ENCODE results near the gene RASGRP1. TPM values are rescaled to one million over a fixed set of nuclear protein-coding genes. Genes with fewer than 3 reads are reported as not detected.

The RASGRP1 gene
- total RNA-seq, 5 donors from 2014 or later (not counting 1 experiment from before 2014, with no cell fraction given), result 118 to 148 (median 131) TPM

DNA sequence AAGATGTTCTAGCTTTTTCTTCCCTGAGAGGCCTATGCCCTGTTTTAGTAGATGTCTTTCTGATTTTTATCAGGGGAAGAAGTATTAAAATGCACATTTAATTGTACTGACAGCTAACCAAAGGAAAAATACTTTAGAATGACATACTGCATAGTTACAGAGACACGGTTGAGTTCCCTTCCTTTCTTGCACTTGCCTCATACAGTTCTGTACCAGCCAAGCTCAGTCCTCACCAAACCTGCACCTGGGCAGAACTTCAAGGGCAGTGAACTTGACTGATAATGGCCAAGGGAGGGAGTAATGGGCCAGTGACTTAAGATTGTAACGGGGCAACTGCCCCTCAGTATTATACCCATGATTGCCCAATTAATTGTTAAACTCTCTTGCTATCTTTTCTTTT lies 34.1 kb upstream of the RASGRP1 start:
- Mint-ChIP-seq H3K9me3 (no peaks in the 10 kb centered on the region), H3K27ac (no peak overlapping the region), H3K27me3 (no peaks in the 10 kb centered on the region), H3K36me3 (no peaks in the 10 kb centered on the region), H3K4me1 (peaks cover 1 to 19% (median 2%) of the 10 kb centered on the region in 3 donors), H3K4me3 (no peak overlapping the region)
- H3K4me1 ChIP-seq (ENCODE audit: control insufficient read depth in 1 of 2, extremely low read depth in 1 of 2, insufficient read depth in 2 of 2, low read length in 2 of 2), result no peaks in the 10 kb centered on the region
- H3K9me3 ChIP-seq, result no peaks in the 10 kb centered on the region
- H3K36me3 ChIP-seq (ENCODE audit: control insufficient read depth in 2 of 2, extremely low read depth in 1 of 2, insufficient read depth in 1 of 2, low read length in 1 of 2), result no peaks in the 10 kb centered on the region
- ChIA-PET CTCF (interaction anchor here in 1 of 2 donors (0.7 to 1.0 kb wide), 2 partner anchors 13 to 129 kb away, joined by 3 to 4 read pairs; no protein-coding TSS in a partner anchor), POLR2A (no interaction called here)
- WGBS (ENCODE audit: insufficient coverage), result 83% methylated on average over 1 of the region's 2 CpGs
- H3K27ac ChIP-seq (ENCODE audit: low read length), result no peak overlapping the region
- no peak overlapping the region for H3K4me3 ChIP-seq (ENCODE audit: control insufficient read depth in 1 of 2, extremely low read depth in 1 of 2, low read length in 1 of 2)
- ATAC-seq (replicated peaks in 1 of 4) (no peak), DNase-seq (no peak)
- no peaks in the 10 kb centered on the region for H3K27me3 ChIP-seq (replicated peaks in 1 of 2; ENCODE audit: control insufficient read depth in 2 of 2, extremely low read depth in 1 of 2, insufficient read depth in 2 of 2, low read length in 1 of 2)

DNA sequence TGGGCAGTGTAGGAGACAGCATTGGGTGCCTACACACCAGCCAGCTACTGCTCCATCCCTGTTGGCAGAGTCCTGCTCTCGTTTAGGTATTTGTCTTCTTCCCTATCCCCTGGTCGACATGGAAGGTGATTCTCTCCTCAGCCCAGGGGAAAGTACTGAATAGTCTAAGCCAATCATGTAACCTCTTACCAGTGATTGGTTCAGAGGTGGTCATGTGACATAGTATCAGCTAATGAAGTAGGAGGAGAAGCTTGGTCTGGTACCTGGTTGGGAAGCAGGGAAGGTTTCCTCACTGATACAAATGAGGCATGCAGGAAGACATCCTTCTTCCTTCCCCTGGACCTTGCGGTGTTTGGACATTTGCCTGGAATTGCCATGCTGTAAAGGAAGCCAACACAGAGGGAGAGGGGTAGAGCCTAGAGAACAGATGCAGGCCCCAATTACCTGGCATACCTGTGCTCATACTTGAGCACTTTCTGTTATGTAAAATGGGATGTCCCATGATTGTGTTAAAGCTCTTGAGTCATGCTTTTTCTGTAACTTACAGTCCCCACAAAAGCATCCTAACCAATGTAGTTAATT lies 32.7 kb upstream of the RASGRP1 start:
- ChIA-PET POLR2A (no interaction called here), CTCF (interaction anchor here (0.7 to 1.3 kb wide), 3 partner anchors 14 to 24 kb away, joined by 3 read pairs; no protein-coding TSS in a partner anchor)
- Mint-ChIP-seq H3K4me1 (peaks cover 3 to 19% (median 3%) of the 10 kb centered on the region in 3 donors), H3K36me3 (no peaks in the 10 kb centered on the region), H3K9me3 (no peaks in the 10 kb centered on the region), H3K27ac (no peak overlapping the region), H3K27me3 (no peaks in the 10 kb centered on the region), H3K4me3 (no peak overlapping the region)
- Histone ChIP-seq H3K9me3 (no peaks in the 10 kb centered on the region), H3K27me3 (replicated peaks in 1 of 2; ENCODE audit: control insufficient read depth in 2 of 2, extremely low read depth in 1 of 2, insufficient read depth in 2 of 2, low read length in 1 of 2) (no peaks in the 10 kb centered on the region), H3K36me3 (ENCODE audit: control insufficient read depth in 2 of 2, extremely low read depth in 1 of 2, insufficient read depth in 1 of 2, low read length in 1 of 2) (no peaks in the 10 kb centered on the region), H3K4me1 (ENCODE audit: control insufficient read depth in 1 of 2, extremely low read depth in 1 of 2, insufficient read depth in 2 of 2, low read length in 2 of 2) (peaks cover 0 to 2% of the 10 kb centered on the region in 2 experiments), H3K27ac (ENCODE audit: low read length) (no peak overlapping the region), H3K4me3 (ENCODE audit: control insufficient read depth in 1 of 2, extremely low read depth in 1 of 2, low read length in 1 of 2) (no peak overlapping the region)
- ATAC-seq (replicated peaks in 1 of 4), result no peak
- DNase-seq, result no peak
- WGBS (ENCODE audit: insufficient coverage), result no CpG with 5 or more reads among the region's 3 CpGs

DNA sequence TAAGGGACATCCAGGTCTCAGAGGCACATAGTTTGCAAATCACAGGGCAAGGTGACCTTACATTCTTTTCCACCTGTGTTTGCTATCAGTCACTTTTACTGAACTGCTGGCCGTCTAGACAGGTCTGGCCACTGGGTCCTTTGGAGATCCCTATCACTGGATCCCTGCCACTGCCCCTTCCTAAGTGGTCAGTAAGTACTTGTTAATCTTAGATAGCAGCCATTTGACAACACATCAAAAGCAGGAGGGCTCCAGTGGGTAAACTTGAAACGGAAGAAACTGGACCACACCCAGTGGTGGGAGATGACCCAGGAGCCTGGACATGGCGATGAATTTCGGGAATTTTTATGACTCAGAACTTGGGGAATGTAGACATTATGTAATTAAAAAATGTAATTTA lies 28.9 kb upstream of the RASGRP1 start:
- H3K4me1 Mint-ChIP-seq, result peaks cover 12 to 23% (median 16%) of the 10 kb centered on the region in 3 donors
- no peak overlapping the region for H3K4me3 Mint-ChIP-seq
- Histone ChIP-seq H3K27me3 (replicated peaks in 1 of 2; ENCODE audit: control insufficient read depth in 2 of 2, extremely low read depth in 1 of 2, insufficient read depth in 2 of 2, low read length in 1 of 2) (no peaks in the 10 kb centered on the region), H3K4me3 (ENCODE audit: control insufficient read depth in 1 of 2, extremely low read depth in 1 of 2, low read length in 1 of 2) (no peak overlapping the region), H3K4me1 (ENCODE audit: control insufficient read depth in 1 of 2, extremely low read depth in 1 of 2, insufficient read depth in 2 of 2, low read length in 2 of 2) (peaks cover 0 to 2% of the 10 kb centered on the region in 2 experiments), H3K9me3 (no peaks in the 10 kb centered on the region), H3K27ac (ENCODE audit: low read length) (no peak overlapping the region), H3K36me3 (ENCODE audit: control insufficient read depth in 2 of 2, extremely low read depth in 1 of 2, insufficient read depth in 1 of 2, low read length in 1 of 2) (no peaks in the 10 kb centered on the region)
- H3K36me3 Mint-ChIP-seq, result no peaks in the 10 kb centered on the region
- ATAC-seq (replicated peaks in 1 of 4) (no peak), DNase-seq (no peak)
- no peak overlapping the region for H3K27ac Mint-ChIP-seq
- WGBS (ENCODE audit: insufficient coverage), result 88% methylated on average over 1 of the region's 4 CpGs
- ChIA-PET POLR2A (no interaction called here), CTCF (no interaction called here)
- H3K27me3 Mint-ChIP-seq, result no peaks in the 10 kb centered on the region
- H3K9me3 Mint-ChIP-seq, result no peaks in the 10 kb centered on the region

DNA sequence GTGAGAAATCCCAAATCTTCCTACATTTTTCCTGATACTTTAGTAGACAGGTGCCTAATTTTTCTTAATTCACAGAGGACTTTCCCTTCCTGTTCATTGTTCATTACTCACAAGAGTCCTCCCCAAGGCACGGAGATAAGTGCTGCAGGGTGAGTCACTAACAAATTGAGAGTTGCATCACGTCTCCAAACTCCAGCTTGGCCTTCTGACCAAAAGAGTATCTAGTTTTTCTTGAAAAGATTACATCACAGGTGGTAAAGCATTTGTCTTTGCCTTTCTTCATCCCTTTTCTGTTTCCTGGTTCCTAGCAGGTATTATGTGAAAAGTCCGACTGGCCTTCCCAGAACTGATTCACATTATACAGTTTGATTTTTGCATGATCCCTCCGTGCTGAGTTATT lies 24.9 kb upstream of the RASGRP1 start:
- Mint-ChIP-seq H3K9me3 (peaks cover 0 to 6% (median 3%) of the 10 kb centered on the region in 3 donors), H3K4me3 (no peak overlapping the region), H3K36me3 (peaks cover 5% of the 10 kb centered on the region), H3K27me3 (no peaks in the 10 kb centered on the region), H3K27ac (no peak overlapping the region), H3K4me1 (peaks cover 27 to 38% (median 30%) of the 10 kb centered on the region in 3 donors)
- 94% methylated on average over 2 of the region's 4 CpGs for WGBS (ENCODE audit: insufficient coverage)
- no peak for ATAC-seq (replicated peaks in 1 of 4)
- H3K4me1 ChIP-seq (ENCODE audit: control insufficient read depth in 1 of 2, extremely low read depth in 1 of 2, insufficient read depth in 2 of 2, low read length in 2 of 2), result peaks cover 2 to 7% of the 10 kb centered on the region in 2 experiments
- ChIA-PET POLR2A (interaction anchor here in 1 of 2 donors (0.6 kb wide), 1 partner anchor 81 kb away, joined by 5 read pairs; no protein-coding TSS in a partner anchor), CTCF (no interaction called here)
- H3K27ac ChIP-seq (ENCODE audit: low read length), result no peak overlapping the region
- DNase-seq, result no peak
- no peak overlapping the region for H3K4me3 ChIP-seq (ENCODE audit: control insufficient read depth in 1 of 2, extremely low read depth in 1 of 2, low read length in 1 of 2)
- H3K27me3 ChIP-seq (replicated peaks in 1 of 2; ENCODE audit: control insufficient read depth in 2 of 2, extremely low read depth in 1 of 2, insufficient read depth in 2 of 2, low read length in 1 of 2), result no peaks in the 10 kb centered on the region
- no peaks in the 10 kb centered on the region for H3K9me3 ChIP-seq
- H3K36me3 ChIP-seq (ENCODE audit: control insufficient read depth in 2 of 2, extremely low read depth in 1 of 2, insufficient read depth in 1 of 2, low read length in 1 of 2), result no peaks in the 10 kb centered on the region

DNA sequence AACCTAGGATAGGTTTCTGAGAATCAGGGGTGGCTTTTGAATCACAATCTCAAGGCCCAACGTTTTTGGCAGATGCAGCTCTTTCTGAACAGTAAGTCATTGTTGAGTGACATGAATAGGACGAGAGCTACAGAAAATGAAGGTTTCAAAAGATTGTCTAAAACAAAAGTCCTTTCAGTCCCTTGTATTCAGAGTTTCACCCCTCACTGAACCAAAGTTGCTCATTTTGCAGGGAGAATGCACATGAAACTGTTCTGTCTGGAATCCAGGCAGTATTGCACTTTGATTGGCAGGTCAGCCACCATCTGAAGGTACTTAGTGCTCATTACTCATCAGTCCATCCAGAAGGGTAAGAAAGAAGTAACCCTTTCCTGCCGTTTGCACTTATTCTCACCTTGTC lies 24.1 kb upstream of the RASGRP1 start:
- Histone ChIP-seq H3K27me3 (replicated peaks in 1 of 2; ENCODE audit: control insufficient read depth in 2 of 2, extremely low read depth in 1 of 2, insufficient read depth in 2 of 2, low read length in 1 of 2) (no peaks in the 10 kb centered on the region), H3K36me3 (ENCODE audit: control insufficient read depth in 2 of 2, extremely low read depth in 1 of 2, insufficient read depth in 1 of 2, low read length in 1 of 2) (no peaks in the 10 kb centered on the region), H3K4me1 (ENCODE audit: control insufficient read depth in 1 of 2, extremely low read depth in 1 of 2, insufficient read depth in 2 of 2, low read length in 2 of 2) (peaks cover 2 to 7% of the 10 kb centered on the region in 2 experiments), H3K4me3 (ENCODE audit: control insufficient read depth in 1 of 2, extremely low read depth in 1 of 2, low read length in 1 of 2) (no peak overlapping the region), H3K9me3 (no peaks in the 10 kb centered on the region), H3K27ac (ENCODE audit: low read length) (no peak overlapping the region)
- Mint-ChIP-seq H3K36me3 (peaks cover 5% of the 10 kb centered on the region), H3K27me3 (no peaks in the 10 kb centered on the region), H3K4me1 (peaks cover 26 to 38% (median 30%) of the 10 kb centered on the region in 3 donors), H3K9me3 (peaks cover 0 to 6% (median 3%) of the 10 kb centered on the region in 3 donors), H3K27ac (no peak overlapping the region), H3K4me3 (no peak overlapping the region)
- DNase-seq (no peak), ATAC-seq (replicated peaks in 1 of 4) (no peak)
- CTCF ChIA-PET, result interaction anchor here in 1 of 2 donors (1.1 kb wide), 1 partner anchor 25 kb away, joined by 3 read pairs; no protein-coding TSS in a partner anchor
- WGBS (ENCODE audit: insufficient coverage), result 100% methylated on average over 1 of the region's 3 CpGs
- POLR2A ChIA-PET, result no interaction called here

DNA sequence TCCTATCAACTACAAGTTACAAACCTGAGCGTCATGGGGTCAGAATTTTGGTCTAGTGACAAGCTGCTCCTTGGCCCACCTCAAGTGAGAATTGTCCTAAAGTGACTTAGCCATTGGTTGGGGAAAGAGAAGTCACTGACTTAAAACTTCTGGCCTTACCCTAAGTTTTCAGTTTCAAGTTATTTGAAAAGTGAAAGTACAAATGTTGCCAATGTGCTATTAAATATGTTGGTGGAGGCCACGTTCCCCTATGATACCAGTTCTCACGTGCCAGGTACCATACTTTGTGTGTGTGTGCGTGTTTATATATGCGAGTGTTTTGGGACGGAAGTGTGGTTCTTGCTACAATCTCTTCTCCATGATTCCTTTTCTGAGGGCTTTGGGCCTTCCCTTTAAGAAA lies 22.6 kb upstream of the RASGRP1 start:
- 100% methylated on average over 1 of the region's 6 CpGs for WGBS (ENCODE audit: insufficient coverage)
- Mint-ChIP-seq H3K4me1 (peaks cover 24 to 36% (median 30%) of the 10 kb centered on the region in 3 donors), H3K36me3 (peaks cover 5% of the 10 kb centered on the region), H3K4me3 (peak overlapping the region in 1 of 3 donors; percentile 13), H3K27me3 (no peaks in the 10 kb centered on the region), H3K27ac (peak overlapping the region; percentile 57 to 87), H3K9me3 (peaks cover 0 to 6% (median 3%) of the 10 kb centered on the region in 3 donors)
- ATAC-seq (replicated peaks in 1 of 4) (peak in 2 of 4 experiments; percentile 27 to 54), DNase-seq (peak in 1 of 35 experiments; percentile 25)
- ChIA-PET CTCF (interaction anchor here in 1 of 2 donors (0.7 to 1.2 kb wide), 2 partner anchors 109 to 113 kb away, joined by 3 read pairs; no protein-coding TSS in a partner anchor), POLR2A (interaction anchor here in 1 of 2 donors (0.8 to 1.1 kb wide), 2 partner anchors 37 to 71 kb away, joined by 3 read pairs; no protein-coding TSS in a partner anchor)
- Histone ChIP-seq H3K4me1 (ENCODE audit: control insufficient read depth in 1 of 2, extremely low read depth in 1 of 2, insufficient read depth in 2 of 2, low read length in 2 of 2) (peaks cover 0 to 7% of the 10 kb centered on the region in 2 experiments), H3K27ac (ENCODE audit: low read length) (peak overlapping the region; percentile 52), H3K36me3 (ENCODE audit: control insufficient read depth in 2 of 2, extremely low read depth in 1 of 2, insufficient read depth in 1 of 2, low read length in 1 of 2) (no peaks in the 10 kb centered on the region), H3K9me3 (no peaks in the 10 kb centered on the region), H3K27me3 (replicated peaks in 1 of 2; ENCODE audit: control insufficient read depth in 2 of 2, extremely low read depth in 1 of 2, insufficient read depth in 2 of 2, low read length in 1 of 2) (no peaks in the 10 kb centered on the region), H3K4me3 (ENCODE audit: control insufficient read depth in 1 of 2, extremely low read depth in 1 of 2, low read length in 1 of 2) (no peak overlapping the region)

All from T-cell (primary cell).